H1 (cell line): ENCODE measurements around the gene ARHGAP6. TPM values are rescaled to one million over a fixed set of nuclear protein-coding genes. Genes with fewer than 3 reads are reported as not detected.

Experiments used
- CTCF ChIA-PET: fragments of 300-600 bp; sonication (Branson Sonifier 250); formaldehyde crosslinking; loops from one replicate; lab custom pipeline; 2021; ENCODE audit not compliant: partially characterized antibody; lab: Charles Lee
- POLR2A ChIA-PET: fragments of 300-600 bp; sonication (Branson Sonifier 250); formaldehyde crosslinking; loops from one replicate; lab custom pipeline; 2021; ENCODE audit warnings: inconsistent platforms; ENCODE audit not compliant: partially characterized antibody; lab: Charles Lee
- DNase-seq, 2 experiments: peaks; one replicate each; pipeline versions ENCODE4 v3.0.0 to v3.0.0-alpha.2; 2010 to 2022; ENCODE audit warnings: low spot score in 2 of 2, low read depth in 1 of 2, mixed read lengths in 1 of 2
- FAIRE-seq: peaks from 2 replicates; lab custom pipeline; 2011; peaks lifted over from hg19 to GRCh38; lab: Jason Lieb, UNC
- H2AFZ ChIP-seq: 2 replicates; pipeline ENCODE4 v1.8.1; 2012; ENCODE audit warnings: low read length, inconsistent platforms
- H2AK5ac ChIP-seq: 2 replicates; pipeline ENCODE4 v1.6.1; 2013; ENCODE audit warnings: low read depth, low read length
- H2BK120ac ChIP-seq: replicated peaks from 2 replicates; pipeline ENCODE3; 2013; ENCODE audit warnings: low read depth, low read length, inconsistent platforms
- H2BK12ac ChIP-seq: 2 replicates; pipeline ENCODE4 v1.6.1; 2013; ENCODE audit warnings: low read depth, low read length
- H2BK15ac ChIP-seq: 2 replicates; pipeline ENCODE4 v1.6.1; 2013; ENCODE audit warnings: low read length
- H2BK20ac ChIP-seq: 2 replicates; pipeline ENCODE4 v1.6.1; 2013; ENCODE audit warnings: low read length
- H2BK5ac ChIP-seq: 2 replicates; pipeline ENCODE4 v1.6.1; 2013; ENCODE audit warnings: low read depth, low read length
- H3K14ac ChIP-seq: 2 replicates; pipeline ENCODE4 v1.6.1; 2013; ENCODE audit warnings: inconsistent platforms; ENCODE audit not compliant: insufficient read length
- H3K18ac ChIP-seq: 2 replicates; pipeline ENCODE4 v1.6.1; 2013; ENCODE audit warnings: low read length; ENCODE audit errors: extremely low read depth
- H3K23ac ChIP-seq: 2 replicates; pipeline ENCODE4 v1.6.1; 2013; ENCODE audit warnings: inconsistent platforms; ENCODE audit not compliant: insufficient read length
- H3K23me2 ChIP-seq: 2 replicates; pipeline ENCODE4 v1.6.1; 2013; ENCODE audit warnings: low read depth, low read length
- H3K27ac ChIP-seq: 2 replicates; pipeline ENCODE4 v1.6.1; 2011; ENCODE audit warnings: low read depth, low read length, inconsistent platforms
- H3K27me3 ChIP-seq, 4 experiments: replicated peaks in 1 of 4; 1 replicate in 1 of 4; 2 replicates in 3 of 4; pipeline versions ENCODE4 v1.6.1 to v1.8.1; 2011 to 2013; ENCODE audit warnings: low read length in 3 of 4, mild to moderate bottlenecking in 3 of 4, inconsistent platforms in 2 of 4, mixed read lengths in 2 of 4, moderate library complexity in 1 of 4; ENCODE audit not compliant: control insufficient read depth in 3 of 4, insufficient read depth in 3 of 4; ENCODE audit errors: extremely low read depth in 1 of 4
- H3K36me3 ChIP-seq, 4 experiments: 2 replicates each; pipeline versions ENCODE4 v1.6.1 to v1.8.1; 2011 to 2013; ENCODE audit warnings: mild to moderate bottlenecking in 4 of 4, low read length in 3 of 4, moderate library complexity in 2 of 4, control low read depth in 1 of 4, inconsistent platforms in 1 of 4; ENCODE audit not compliant: insufficient read depth in 4 of 4, control insufficient read depth in 2 of 4
- H3K4ac ChIP-seq: replicated peaks from 2 replicates; pipeline ENCODE3; 2013; ENCODE audit warnings: low read length, low read depth, mixed read lengths, inconsistent platforms; ENCODE audit not compliant: insufficient read length
- H3K4me1 ChIP-seq, 4 experiments: replicated peaks in 1 of 4; 1 replicate in 1 of 4; 2 replicates in 3 of 4; pipeline versions ENCODE4 v1.6.1 to v1.8.1; 2011 to 2013; ENCODE audit warnings: low read length in 3 of 4, inconsistent platforms in 2 of 4, mixed read lengths in 1 of 4; ENCODE audit not compliant: insufficient read depth in 4 of 4, control insufficient read depth in 3 of 4
- H3K4me2 ChIP-seq, 2 experiments: 2 replicates each; pipeline versions ENCODE4 v1.6.1 to v1.8.1; 2011 to 2013; ENCODE audit warnings: low read depth in 2 of 2, low read length in 2 of 2, control low read depth in 1 of 2, inconsistent platforms in 1 of 2, mild to moderate bottlenecking in 1 of 2; ENCODE audit not compliant: insufficient read depth in 1 of 2
- H3K4me3 ChIP-seq, 4 experiments: fragments of 200-600, 300-600 bp in 1 of 4; sonication (generic), shearing (Covaris generic), sonication (Bioruptor Twin) in 1 of 4; 2 replicates each; pipeline versions ENCODE4 v1.5.1 to v1.8.1; 2011 to 2016; ENCODE audit warnings: low read length in 4 of 4, low read depth in 3 of 4, control low read depth in 2 of 4, inconsistent platforms in 2 of 4, mild to moderate bottlenecking in 2 of 4, mixed read lengths in 1 of 4, moderate library complexity in 1 of 4; ENCODE audit not compliant: insufficient read depth in 2 of 4; ENCODE audit errors: extremely low read depth in 1 of 4
- H3K56ac ChIP-seq: replicated peaks from 2 replicates; pipeline ENCODE3; 2013; ENCODE audit warnings: low read depth, mild to moderate bottlenecking, mixed read lengths, low read length, inconsistent platforms; ENCODE audit not compliant: insufficient read length
- H3K79me1 ChIP-seq: 2 replicates; pipeline ENCODE4 v1.6.1; 2013; ENCODE audit warnings: low read depth, low read length, control low read depth
- H3K79me2 ChIP-seq, 2 experiments: 2 replicates each; pipeline versions ENCODE4 v1.6.1 to v1.8.1; 2012 to 2013; ENCODE audit warnings: low read length in 2 of 2, mild to moderate bottlenecking in 2 of 2, inconsistent platforms in 1 of 2; ENCODE audit not compliant: insufficient read depth in 2 of 2, control insufficient read depth in 1 of 2
- H3K9ac ChIP-seq, 4 experiments: replicated peaks in 1 of 4; 1 replicate in 1 of 4; 2 replicates in 3 of 4; pipeline versions ENCODE4 v1.6.1 to v1.8.1; 2011 to 2013; ENCODE audit warnings: low read depth in 3 of 4, low read length in 3 of 4, control low read depth in 2 of 4, mild to moderate bottlenecking in 2 of 4, moderate library complexity in 2 of 4, inconsistent platforms in 1 of 4; ENCODE audit errors: extremely low read depth in 1 of 4
- H3K9me3 ChIP-seq, 2 experiments: 2 replicates each; pipeline versions ENCODE4 v1.6.1 to v1.8.1; 2012 to 2013; ENCODE audit warnings: mild to moderate bottlenecking in 2 of 2, moderate library complexity in 2 of 2, control low read depth in 1 of 2, inconsistent platforms in 1 of 2, low read depth in 1 of 2, low read length in 1 of 2, mixed read lengths in 1 of 2; ENCODE audit not compliant: insufficient read depth in 2 of 2
- H4K20me1 ChIP-seq, 2 experiments: replicated peaks in 1 of 2; 2 replicates each; pipeline versions ENCODE3 to v1.8.1; 2011 to 2013; ENCODE audit warnings: inconsistent platforms in 2 of 2, low read length in 2 of 2, mild to moderate bottlenecking in 1 of 2; ENCODE audit not compliant: insufficient read depth in 2 of 2, control insufficient read depth in 1 of 2
- H4K5ac ChIP-seq: 2 replicates; pipeline ENCODE4 v1.6.1; 2013; ENCODE audit warnings: low read length, low read depth, mixed read lengths, inconsistent platforms; ENCODE audit not compliant: insufficient read length
- H4K8ac ChIP-seq: 2 replicates; pipeline ENCODE4 v1.8.0; 2013; ENCODE audit warnings: mild to moderate bottlenecking, moderate library complexity, low read length, inconsistent platforms; ENCODE audit not compliant: insufficient read depth; ENCODE audit errors: extremely low read depth
- H4K91ac ChIP-seq: replicated peaks from 2 replicates; pipeline ENCODE3; 2013; ENCODE audit warnings: low read length, mixed read lengths, inconsistent platforms; ENCODE audit not compliant: insufficient read length
- CTBP2 ChIP-seq: IDR thresholded peaks from 2 replicates; pipeline ENCODE4 v1.7.0; 2011; ENCODE audit warnings: borderline replicate concordance, mild to moderate bottlenecking, moderate library complexity, mixed read lengths, low read length; ENCODE audit not compliant: insufficient read depth, insufficient read length
- KDM4A ChIP-seq: IDR thresholded peaks from one replicate; pipeline ENCODE4 v1.7.1; 2012; ENCODE audit warnings: low read depth, mild to moderate bottlenecking, moderate library complexity, low read length, inconsistent platforms; ENCODE audit not compliant: severe bottlenecking
- SUZ12 ChIP-seq: fragments of 200-600 bp; sonication (generic); IDR thresholded peaks from 2 replicates; pipeline ENCODE4 v1.6.1; 2012; ENCODE audit warnings: mild to moderate bottlenecking, inconsistent platforms, low read length, moderate library complexity, mixed read lengths
- polyA plus RNA-seq, 7 experiments: library from polyadenylated mRNA; depleted of rRNA in 3 of 7; stranded (reverse) in 5 of 7; unstranded in 2 of 7; fragments of >200 nt in 5 of 7; fragments of 200-250 nt in 2 of 7; gene quantifications; 1 replicate in 5 of 7; 2 replicates in 1 of 7; 4 replicates in 1 of 7; pipeline versions ENCODE4 v1.2.1 to v1.2.3, GENCODE V29; 2011 to 2013; ENCODE audit warnings: missing spikeins in 2 of 7, mixed read lengths in 2 of 7
- total RNA-seq: library from RNA; stranded (reverse); fragmentation: NEBNext Ultra II Directional; extraction: Animal tissue kit (Norgen Biotek cat#: 25700); gene quantifications from 2 replicates; pipeline ENCODE4 v1.2.1, GENCODE V29; 2021

Gene ARHGAP6
- total and polyA plus RNA-seq, 2 of the 8 experiments (the other 6 are each of a cell fraction or from before 2014, with no cell fraction given) = 0.35 to 0.82 TPM

DNA sequence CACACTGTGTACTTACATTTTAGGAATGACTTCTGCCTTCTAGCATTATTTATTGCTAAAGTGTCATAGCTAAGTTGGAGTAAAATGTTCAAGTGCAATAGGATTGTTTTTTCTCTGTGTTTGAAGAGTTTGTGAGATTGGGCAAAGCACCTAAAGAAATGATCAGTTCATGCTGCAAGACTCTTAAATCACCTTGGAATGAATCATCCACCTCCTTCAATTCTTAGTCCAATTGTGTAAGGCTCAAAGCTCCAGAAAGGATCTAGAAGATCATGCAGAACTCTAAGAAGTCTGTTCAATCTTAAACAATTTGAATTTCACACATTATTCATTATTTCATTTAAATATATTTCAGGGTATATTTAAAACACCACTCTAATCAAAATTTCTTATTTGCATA lies 235.4 kb downstream of the ARHGAP6 start:
- H2BK20ac ChIP-seq = no peak overlapping the region
- FAIRE-seq (no peak), DNase-seq (no peak)
- H3K4me2 ChIP-seq = no peak overlapping the region
- TF ChIP-seq SUZ12 (no peak), KDM4A (no peak), CTBP2 (no peak)
- H3K4me3 ChIP-seq = no peak overlapping the region
- H4K91ac ChIP-seq = no peak overlapping the region
- no peaks in the 10 kb centered on the region for H4K20me1 ChIP-seq
- peaks cover 0 to 21% (median 14%) of the 10 kb centered on the region in 4 experiments; a peak in 6 of 7 replicates for H3K27me3 ChIP-seq
- H3K23ac ChIP-seq = no peak overlapping the region
- H3K4ac ChIP-seq = no peak overlapping the region
- no peaks in the 10 kb centered on the region for H3K36me3 ChIP-seq
- no peak overlapping the region for H2BK12ac ChIP-seq
- H2BK120ac ChIP-seq = no peak overlapping the region
- no peak overlapping the region for H4K5ac ChIP-seq
- ChIA-PET POLR2A (no interaction called here), CTCF (no interaction called here)
- H4K8ac ChIP-seq = no peak overlapping the region
- no peak overlapping the region for H3K18ac ChIP-seq
- peaks cover 2% of the 10 kb centered on the region; the same call in 1 of the 2 replicates for H3K23me2 ChIP-seq
- no peak overlapping the region for H3K9ac ChIP-seq
- no peak overlapping the region for H2AK5ac ChIP-seq
- H2AFZ ChIP-seq = no peak overlapping the region
- no peaks in the 10 kb centered on the region for H3K4me1 ChIP-seq
- no peak overlapping the region for H2BK5ac ChIP-seq
- no peak overlapping the region for H3K14ac ChIP-seq
- no peaks in the 10 kb centered on the region for H3K9me3 ChIP-seq
- H3K79me2 ChIP-seq = no peaks in the 10 kb centered on the region
- no peak overlapping the region for H2BK15ac ChIP-seq
- H3K27ac ChIP-seq = no peak overlapping the region
- H3K56ac ChIP-seq = no peak overlapping the region
- H3K79me1 ChIP-seq = no peaks in the 10 kb centered on the region
